ENCODE results near the gene PIK3R5. TPM values are rescaled to one million over a fixed set of nuclear protein-coding genes. Genes with fewer than 3 reads are reported as not detected.
"Not testable (repeated sequence)": the region's sequence is repeated elsewhere in the genome, so short reads cannot be mapped to it uniquely, and the experiment has no call there.

Gene PIK3R5
- total and polyA plus RNA-seq, 3 donors from 2014 or later = 6.1 to 14.0 (median 7.4) TPM

GRCh38 chr17:8986295-8986694, 20.8 kb upstream of the PIK3R5 start:
- no peaks in the 10 kb centered on the region for H3K36me3 ChIP-seq (ENCODE audit: low read depth, missing control alignments)
- WGBS, 2 donors = 87 to 91% methylated on average over 2 of the region's 2 CpGs
- intact Hi-C loops (cut with DNase I; ENCODE audit: low total_unique reads) = no loop called here
- H3K4me3 ChIP-seq = no peak overlapping the region
- H3K27me3 ChIP-seq = no peaks in the 10 kb centered on the region
- TF ChIP-seq CTCF (IDR thresholded peaks at IDR 0.05) = no peak
- no peak for TF ChIP-seq POLR2A (IDR thresholded peaks at IDR 0.05)
- DNase-seq = no peak
- no peaks in the 10 kb centered on the region for H3K9me3 ChIP-seq
- H3K4me1 ChIP-seq = no peaks in the 10 kb centered on the region
- no peak overlapping the region for H3K27ac ChIP-seq

GRCh38 chr17:8985054-8985701, 19.7 kb upstream of the PIK3R5 start:
- 85 to 88% methylated on average over 4 of the region's 4 CpGs for WGBS, 2 donors
- DNase-seq = no peak
- intact Hi-C loops (cut with DNase I; ENCODE audit: low total_unique reads) = no loop called here
- TF ChIP-seq CTCF (IDR thresholded peaks at IDR 0.05) = no peak
- no peak for TF ChIP-seq POLR2A (IDR thresholded peaks at IDR 0.05)
- no peaks in the 10 kb centered on the region for H3K9me3 ChIP-seq
- no peak overlapping the region for H3K4me3 ChIP-seq
- no peaks in the 10 kb centered on the region for H3K36me3 ChIP-seq (ENCODE audit: low read depth, missing control alignments)
- no peaks in the 10 kb centered on the region for H3K27me3 ChIP-seq
- no peak overlapping the region for H3K27ac ChIP-seq
- H3K4me1 ChIP-seq = no peaks in the 10 kb centered on the region

GRCh38 chr17:8984225-8984624, 18.7 kb upstream of the PIK3R5 start:
- H3K9me3 ChIP-seq; H3K4me1 ChIP-seq; H3K36me3 ChIP-seq (ENCODE audit: low read depth, missing control alignments); DNase-seq; H3K27ac ChIP-seq; H3K27me3 ChIP-seq; H3K4me3 ChIP-seq; intact Hi-C loops (cut with DNase I; ENCODE audit: low total_unique reads): not testable (repeated sequence)
- WGBS, 2 donors = 94% methylated on average over 5 of the region's 5 CpGs

GRCh38 chr17:8981443-8981842, 15.9 kb upstream of the PIK3R5 start:
- no peaks in the 10 kb centered on the region for H3K4me1 ChIP-seq
- no peaks in the 10 kb centered on the region for H3K27me3 ChIP-seq
- no peaks in the 10 kb centered on the region for H3K36me3 ChIP-seq (ENCODE audit: low read depth, missing control alignments)
- H3K4me3 ChIP-seq = no peak overlapping the region
- H3K27ac ChIP-seq = no peak overlapping the region
- H3K9me3 ChIP-seq = no peaks in the 10 kb centered on the region
- TF ChIP-seq POLR2A (IDR thresholded peaks at IDR 0.05) (no peak), CTCF (IDR thresholded peaks at IDR 0.05) (no peak)
- DNase-seq = no peak
- WGBS, 2 donors = 86 to 93% methylated on average over 2 of the region's 2 CpGs
- intact Hi-C loops (cut with DNase I; ENCODE audit: low total_unique reads) = no loop called here

- Histone ChIP-seq H3K36me3 (ENCODE audit: low read depth, missing control alignments) (no peaks in the 10 kb centered on the region), H3K9me3 (no peaks in the 10 kb centered on the region), H3K27me3 (no peaks in the 10 kb centered on the region), H3K4me1 (no peaks in the 10 kb centered on the region), H3K4me3 (no peak overlapping the region), H3K27ac (no peak overlapping the region)
- intact Hi-C loops (cut with DNase I; ENCODE audit: low total_unique reads) = no loop called here
- TF ChIP-seq CTCF (IDR thresholded peaks at IDR 0.05) (no peak), POLR2A (IDR thresholded peaks at IDR 0.05) (no peak)
- DNase-seq = no peak
Measured at GRCh38 chr17:8979715-8980114, 14.2 kb upstream of the PIK3R5 start.
